MCF 10A (cell line): ENCODE data around the gene CSF1R. TPM values are rescaled to one million over a fixed set of nuclear protein-coding genes. Genes with fewer than 3 reads are reported as not detected.

Experiments
- BruUV-seq: library from RNA; stranded (reverse); fragments of 400-500 nt; replicated peaks from 2 replicates; lab custom pipeline; 2021; lab: Mats Ljungman, UMichigan
- CTCF ChIA-PET: fragments of 300-600 bp; sonication (Branson Sonifier 250); formaldehyde crosslinking; extraction: SDS; loops from one replicate; lab custom pipeline; 2021; ENCODE audit warnings: antibody characterized with exemption, inconsistent platforms; lab: Yijun Ruan, JAX
- POLR2A ChIA-PET: fragments of 300-600, 350-650 bp; sonication (Branson Sonifier 250); formaldehyde crosslinking; extraction: SDS; loops from one replicate; lab custom pipeline; 2020; ENCODE audit warnings: antibody characterized with exemption, inconsistent platforms; lab: Yijun Ruan, JAX
- DNase-seq: peaks from one replicate; pipeline ENCODE4 v3.0.0-alpha.2; 2018; ENCODE audit not compliant: unreplicated experiment
- H3K27ac Mint-ChIP-seq: one replicate; pipeline ENCODE4 v1.8.0; 2022; ENCODE audit warnings: mild to moderate bottlenecking, low read depth, mixed read lengths; ENCODE audit not compliant: unreplicated experiment
- H3K27me3 Mint-ChIP-seq: one replicate; pipeline ENCODE4 v1.8.0; 2022; ENCODE audit warnings: mixed read lengths; ENCODE audit not compliant: insufficient read depth, unreplicated experiment
- H3K36me3 Mint-ChIP-seq: one replicate; pipeline ENCODE4 v1.8.0; 2022; ENCODE audit warnings: mild to moderate bottlenecking, moderate library complexity, mixed read lengths; ENCODE audit not compliant: insufficient read depth, unreplicated experiment
- H3K4me1 Mint-ChIP-seq: one replicate; pipeline ENCODE4 v1.8.0; 2022; ENCODE audit warnings: mixed read lengths; ENCODE audit not compliant: insufficient read depth, unreplicated experiment
- H3K4me3 Mint-ChIP-seq: one replicate; pipeline ENCODE4 v1.8.0; 2022; ENCODE audit warnings: mild to moderate bottlenecking, moderate library complexity, mixed read lengths; ENCODE audit not compliant: unreplicated experiment
- H3K9me3 Mint-ChIP-seq: one replicate; pipeline ENCODE4 v1.8.0; 2022; ENCODE audit warnings: mixed read lengths; ENCODE audit not compliant: unreplicated experiment
- intact Hi-C: fragments of 100-400 bp; cut with micrococcal nuclease; formaldehyde crosslinking; loops from 2 replicates; pipeline ENCODE4 v1.14.1; 2022
- total RNA-seq: library from RNA; stranded (reverse); gene quantifications from 2 replicates; pipeline ENCODE4 v1.2.3, GENCODE V29; 2022
- TF ChIP-seq, protein P1 (sequence below): fragments of 200-600 bp; IDR thresholded peaks from one replicate; pipeline ENCODE4 v1.8.0; 2022; ENCODE audit warnings: antibody characterized with exemption, mild to moderate bottlenecking; ENCODE audit not compliant: unreplicated experiment

CSF1R gene
- total RNA-seq, 1 experiment from 2014 or later: 1.6 TPM

DNA sequence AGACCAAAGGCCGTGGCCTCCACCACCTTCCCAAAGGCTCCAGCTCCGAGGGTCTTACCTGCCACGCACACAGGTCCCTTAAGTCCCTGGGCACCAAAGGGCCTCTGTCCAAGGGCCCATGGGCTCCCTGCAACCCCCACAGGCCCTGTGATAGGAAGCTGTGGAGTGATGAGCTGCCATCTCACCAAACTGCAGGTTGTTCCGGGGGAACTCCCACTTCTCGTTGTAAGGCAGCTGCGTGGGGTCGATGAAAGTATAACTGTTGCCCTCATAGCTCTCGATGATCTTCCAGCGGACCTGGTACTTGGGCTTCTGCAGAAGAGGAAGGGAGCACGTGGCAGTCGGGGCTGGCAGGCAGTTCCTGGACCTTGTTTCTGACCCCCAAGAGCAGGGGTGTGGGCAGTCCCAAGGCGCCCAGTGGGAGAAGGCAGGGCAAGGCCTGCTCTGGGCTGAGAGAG lies 24.8 kb downstream of the CSF1R start:
- Mint-ChIP-seq H3K9me3 (no peaks in the 10 kb centered on the region), H3K36me3 (peaks cover 11% of the 10 kb centered on the region), H3K27me3 (no peaks in the 10 kb centered on the region), H3K4me3 (no peak overlapping the region), H3K4me1 (peaks cover 10% of the 10 kb centered on the region), H3K27ac (no peak overlapping the region)
- POLR2A ChIA-PET: no interaction called here
- no peak for DNase-seq
- TF ChIP-seq, protein P1, sequence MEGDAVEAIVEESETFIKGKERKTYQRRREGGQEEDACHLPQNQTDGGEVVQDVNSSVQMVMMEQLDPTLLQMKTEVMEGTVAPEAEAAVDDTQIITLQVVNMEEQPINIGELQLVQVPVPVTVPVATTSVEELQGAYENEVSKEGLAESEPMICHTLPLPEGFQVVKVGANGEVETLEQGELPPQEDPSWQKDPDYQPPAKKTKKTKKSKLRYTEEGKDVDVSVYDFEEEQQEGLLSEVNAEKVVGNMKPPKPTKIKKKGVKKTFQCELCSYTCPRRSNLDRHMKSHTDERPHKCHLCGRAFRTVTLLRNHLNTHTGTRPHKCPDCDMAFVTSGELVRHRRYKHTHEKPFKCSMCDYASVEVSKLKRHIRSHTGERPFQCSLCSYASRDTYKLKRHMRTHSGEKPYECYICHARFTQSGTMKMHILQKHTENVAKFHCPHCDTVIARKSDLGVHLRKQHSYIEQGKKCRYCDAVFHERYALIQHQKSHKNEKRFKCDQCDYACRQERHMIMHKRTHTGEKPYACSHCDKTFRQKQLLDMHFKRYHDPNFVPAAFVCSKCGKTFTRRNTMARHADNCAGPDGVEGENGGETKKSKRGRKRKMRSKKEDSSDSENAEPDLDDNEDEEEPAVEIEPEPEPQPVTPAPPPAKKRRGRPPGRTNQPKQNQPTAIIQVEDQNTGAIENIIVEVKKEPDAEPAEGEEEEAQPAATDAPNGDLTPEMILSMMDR: no peak
- no TSS peak for BruUV-seq
- intact Hi-C loops: no loop called here
- CTCF ChIA-PET: interaction anchor here (0.6 to 1.0 kb wide), 5 partner anchors 27 to 1103 kb away, joined by 3 to 4 read pairs (median 3); no protein-coding TSS in a partner anchor

DNA sequence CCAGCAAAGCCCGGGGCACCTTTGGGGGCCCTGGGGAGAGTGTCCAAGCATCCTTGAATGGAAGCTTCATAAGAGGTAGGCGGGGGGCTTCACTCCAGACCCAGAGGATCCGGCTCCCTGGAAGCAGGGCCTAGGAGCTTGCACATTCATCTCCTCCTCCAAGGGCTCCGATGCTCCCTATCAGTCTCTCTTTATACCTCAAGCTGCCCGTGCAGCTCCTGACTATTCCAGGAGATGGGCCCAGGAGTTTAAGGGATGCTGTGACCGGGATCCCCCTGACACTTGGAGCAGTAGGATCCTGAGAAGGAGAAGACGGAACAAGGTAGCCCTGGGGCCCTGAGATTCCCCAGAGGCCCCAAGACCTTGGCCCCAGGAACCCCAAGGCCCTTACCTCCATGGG lies 25.9 kb downstream of the CSF1R start:
- BruUV-seq: no TSS peak
- TF ChIP-seq, protein P1: no peak
- intact Hi-C loops: no loop called here
- ChIA-PET CTCF (interaction anchor here (0.7 to 1.0 kb wide), 3 partner anchors 11 to 58 kb away, joined by 3 read pairs; no protein-coding TSS in a partner anchor), POLR2A (interaction anchor here (0.7 kb wide), 1 partner anchor 10 kb away, joined by 4 read pairs; no protein-coding TSS in a partner anchor)
- H3K4me3 Mint-ChIP-seq: no peak overlapping the region
- peaks cover 19% of the 10 kb centered on the region for H3K36me3 Mint-ChIP-seq
- H3K27ac Mint-ChIP-seq: no peak overlapping the region
- no peak for DNase-seq
- peaks cover 10% of the 10 kb centered on the region for H3K4me1 Mint-ChIP-seq
- H3K27me3 Mint-ChIP-seq: no peaks in the 10 kb centered on the region
- H3K9me3 Mint-ChIP-seq: no peaks in the 10 kb centered on the region

DNA sequence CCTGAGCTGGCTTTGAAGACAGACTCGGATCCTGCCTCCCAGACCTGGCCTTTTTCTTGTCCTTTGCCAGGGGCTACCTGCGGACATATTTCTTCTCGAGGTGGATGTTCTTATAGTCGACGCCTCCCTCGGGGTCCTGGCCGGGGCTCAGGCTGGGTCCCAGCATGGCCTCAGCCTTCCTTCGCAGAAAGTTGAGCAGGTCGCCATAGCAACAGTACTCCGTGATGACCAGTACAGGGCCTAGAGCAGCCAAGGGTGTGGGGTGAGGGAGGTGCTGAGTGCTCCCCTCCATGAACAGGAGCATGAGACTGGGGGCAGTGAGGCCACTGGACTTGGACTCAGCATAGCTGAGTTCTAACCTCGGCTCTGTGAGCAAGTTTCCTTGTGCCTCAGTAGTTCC lies 26.7 kb downstream of the CSF1R start:
- DNase-seq: no peak
- ChIA-PET POLR2A (no interaction called here), CTCF (interaction anchor here (1.1 to 1.5 kb wide), 2 partner anchors 11 to 103 kb away, joined by 4 read pairs; no protein-coding TSS in a partner anchor)
- Mint-ChIP-seq H3K9me3 (no peaks in the 10 kb centered on the region), H3K4me3 (no peak overlapping the region), H3K36me3 (peaks cover 22% of the 10 kb centered on the region), H3K27ac (no peak overlapping the region), H3K4me1 (peaks cover 10% of the 10 kb centered on the region), H3K27me3 (no peaks in the 10 kb centered on the region)
- BruUV-seq: no TSS peak
- intact Hi-C loops: no loop called here
- TF ChIP-seq, protein P1: no peak

DNA sequence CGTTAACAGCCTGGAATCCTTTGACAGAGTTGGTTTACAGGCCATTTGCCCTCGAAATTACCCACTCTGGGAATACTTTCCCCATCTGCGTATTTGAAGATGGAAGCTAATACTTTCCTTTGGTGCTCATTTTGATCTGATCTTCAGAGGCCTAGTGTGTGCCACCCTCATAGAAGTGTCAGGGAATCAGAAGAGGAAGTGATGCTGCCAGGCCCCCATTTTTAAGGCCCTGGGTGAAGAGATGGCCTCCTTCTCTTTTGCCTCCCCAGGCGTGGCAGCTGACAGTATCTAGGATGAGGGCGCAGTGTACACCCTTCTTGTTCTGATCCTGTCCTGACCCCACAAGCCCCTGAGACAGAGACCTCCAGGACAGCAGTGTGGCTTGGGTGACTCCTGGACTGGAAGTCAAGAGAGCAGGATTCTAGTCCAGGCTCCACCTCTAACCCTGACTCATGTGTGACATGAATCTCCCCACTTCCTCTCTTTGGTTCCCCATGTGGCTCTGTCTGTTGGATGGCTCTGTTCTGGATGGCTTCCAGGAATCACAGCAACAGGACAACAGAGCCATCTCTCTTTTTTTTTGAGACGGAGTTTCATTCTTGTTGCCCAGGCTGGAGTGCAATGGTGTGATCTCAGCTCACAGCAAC lies 27.8 kb downstream of the CSF1R start:
- Mint-ChIP-seq H3K4me3 (no peak overlapping the region), H3K27me3 (no peaks in the 10 kb centered on the region), H3K36me3 (peaks cover 29% of the 10 kb centered on the region), H3K4me1 (peaks cover 10% of the 10 kb centered on the region), H3K9me3 (no peaks in the 10 kb centered on the region), H3K27ac (peak overlapping the region; percentile 65)
- TF ChIP-seq, protein P1: no peak
- CTCF ChIA-PET: interaction anchor here (1.1 to 1.5 kb wide), 2 partner anchors 10 to 105 kb away, joined by 4 read pairs; no protein-coding TSS in a partner anchor
- DNase-seq: peak; percentile 88
- BruUV-seq: no TSS peak
- POLR2A ChIA-PET: interaction anchor here (0.7 kb wide), 1 partner anchor 173 kb away, joined by 3 read pairs; no protein-coding TSS in a partner anchor
- intact Hi-C loops: no loop called here
